Measurements from ENCODE around the gene MISP3. TPM values are rescaled to one million over a fixed set of nuclear protein-coding genes. Genes with fewer than 3 reads are reported as not detected.

The MISP3 gene
- total and polyA plus RNA-seq, 2 of the 8 experiments (the other 6 are each of a cell fraction or from before 2014, with no cell fraction given), result 0.74 to 1.4 TPM

DNA sequence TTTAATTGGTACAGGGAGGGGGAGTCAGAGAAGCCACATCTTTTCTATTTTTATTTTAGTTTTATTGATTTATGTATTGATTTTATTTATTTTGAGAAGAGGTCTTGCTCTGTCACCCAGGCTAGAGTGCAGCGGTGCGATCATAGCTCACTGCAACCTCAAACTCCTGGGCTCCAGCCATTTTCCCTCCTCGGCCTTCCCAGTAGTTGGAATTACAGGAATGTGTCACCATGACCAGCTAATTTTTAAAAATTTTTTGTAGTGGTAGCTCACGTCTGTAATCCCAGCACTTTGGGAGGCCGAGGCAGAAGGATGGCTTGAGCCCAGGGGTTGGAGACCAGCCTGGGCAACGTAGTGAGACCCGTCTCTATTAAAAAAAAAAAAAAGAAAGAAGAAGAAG is 36.9 kb upstream of the MISP3 start:
- H4K20me1 ChIP-seq (replicated peaks in 1 of 2; ENCODE audit: control insufficient read depth in 1 of 2, insufficient read depth in 2 of 2, low read length in 2 of 2), result no peaks in the 10 kb centered on the region
- no peak overlapping the region for H3K23ac ChIP-seq (ENCODE audit: insufficient read length)
- H3K14ac ChIP-seq (ENCODE audit: insufficient read length), result no peak overlapping the region
- no peak overlapping the region for H3K9ac ChIP-seq (replicated peaks in 1 of 4; ENCODE audit: extremely low read depth in 1 of 4, low read depth in 3 of 4, low read length in 3 of 4)
- FAIRE-seq (no peak), DNase-seq (ENCODE audit: low read depth in 1 of 2, low spot score in 2 of 2) (no peak)
- no peak overlapping the region for H4K91ac ChIP-seq (replicated peaks; ENCODE audit: insufficient read length, low read length)
- peaks cover 0 to 6% (median 6%) of the 10 kb centered on the region in 4 experiments; a peak in 4 of 7 replicates for H3K27me3 ChIP-seq (replicated peaks in 1 of 4; ENCODE audit: control insufficient read depth in 3 of 4, extremely low read depth in 1 of 4, insufficient read depth in 3 of 4, low read length in 3 of 4)
- peaks cover 0 to 6% (median 3%) of the 10 kb centered on the region in 4 experiments; a peak in 6 of 7 replicates for H3K4me1 ChIP-seq (replicated peaks in 1 of 4; ENCODE audit: control insufficient read depth in 3 of 4, insufficient read depth in 4 of 4, low read length in 3 of 4)
- H3K79me2 ChIP-seq (ENCODE audit: control insufficient read depth in 1 of 2, insufficient read depth in 2 of 2, low read length in 2 of 2), result no peaks in the 10 kb centered on the region
- no peaks in the 10 kb centered on the region for H3K79me1 ChIP-seq (ENCODE audit: low read depth, low read length)
- 87% methylated on average over 5 of the region's 7 CpGs; no CpG with 5 or more reads in 1 of the 2 experiments for WGBS, 2 experiments (ENCODE audit: extremely low coverage in 1 of 2, insufficient coverage in 1 of 2, insufficient read length in 1 of 2, insufficient replicate concordance in 2 of 2, low coverage in 1 of 2, low lambda C conversion rate in 2 of 2, missing lambda C conversion rate in 1 of 2)
- ChIA-PET POLR2A (ENCODE audit: partially characterized antibody) (interaction anchor here (1.0 to 1.1 kb wide), 2 partner anchors 14 to 100 kb away, joined by 3 to 5 read pairs; no protein-coding TSS in a partner anchor), CTCF (ENCODE audit: partially characterized antibody) (interaction anchor here (0.6 to 2.0 kb wide), 7 partner anchors 12 to 121 kb away, joined by 3 to 9 read pairs (median 3); no protein-coding TSS in a partner anchor)
- no peaks in the 10 kb centered on the region for H3K9me3 ChIP-seq (ENCODE audit: insufficient read depth in 2 of 2, low read depth in 1 of 2, low read length in 1 of 2)
- H3K36me3 ChIP-seq (ENCODE audit: control insufficient read depth in 2 of 4, insufficient read depth in 4 of 4, low read length in 3 of 4), result no peaks in the 10 kb centered on the region
- no peak overlapping the region for H3K4me3 ChIP-seq (ENCODE audit: extremely low read depth in 1 of 4, insufficient read depth in 2 of 4, low read depth in 3 of 4, low read length in 4 of 4)
- no peak overlapping the region for H2BK20ac ChIP-seq (ENCODE audit: low read length)
- H3K4me2 ChIP-seq (ENCODE audit: insufficient read depth in 1 of 2, low read depth in 2 of 2, low read length in 2 of 2), result no peak overlapping the region
- H2BK12ac ChIP-seq (ENCODE audit: low read depth, low read length), result no peak overlapping the region
- H3K56ac ChIP-seq (replicated peaks; ENCODE audit: insufficient read length, low read depth, low read length), result no peak overlapping the region
- H3K23me2 ChIP-seq (ENCODE audit: low read depth, low read length), result peaks cover 8% of the 10 kb centered on the region; the same call in 1 of the 2 replicates
- no peak overlapping the region for H4K8ac ChIP-seq (ENCODE audit: extremely low read depth, insufficient read depth, low read length)
- H2BK15ac ChIP-seq (ENCODE audit: low read length), result no peak overlapping the region
- no peak overlapping the region for H3K18ac ChIP-seq (ENCODE audit: extremely low read depth, low read length)
- H3K27ac ChIP-seq (ENCODE audit: low read depth, low read length), result no peak overlapping the region
- no peak overlapping the region for H2BK5ac ChIP-seq (ENCODE audit: low read depth, low read length)
- no peak overlapping the region for H2AFZ ChIP-seq (ENCODE audit: low read length)
- no peak overlapping the region for H3K4ac ChIP-seq (replicated peaks; ENCODE audit: insufficient read length, low read depth, low read length)
- no peak overlapping the region for H2AK5ac ChIP-seq (ENCODE audit: low read depth, low read length)
- H2BK120ac ChIP-seq (replicated peaks; ENCODE audit: low read depth, low read length), result no peak overlapping the region
- H4K5ac ChIP-seq (ENCODE audit: insufficient read length, low read depth, low read length), result no peak overlapping the region
- TF ChIP-seq CEBPB (IDR thresholded peaks at IDR 0.05; ENCODE audit: low read depth, low read length) (no peak), TAF1 (IDR thresholded peaks at IDR 0.05; ENCODE audit: low read depth, low read length) (no peak), GABPA (IDR thresholded peaks at IDR 0.05; ENCODE audit: borderline replicate concordance, insufficient read depth, low read length) (no peak), NANOG (IDR thresholded peaks at IDR 0.05; ENCODE audit: insufficient read depth, low read depth, low read length, poor library complexity, severe bottlenecking) (no peak), BACH1 (IDR thresholded peaks at IDR 0.05; ENCODE audit: low read length) (no peak), SIRT6 (IDR thresholded peaks at IDR 0.05; ENCODE audit: low read length) (no peak)
- TF ChIP-seq, protein P1, sequence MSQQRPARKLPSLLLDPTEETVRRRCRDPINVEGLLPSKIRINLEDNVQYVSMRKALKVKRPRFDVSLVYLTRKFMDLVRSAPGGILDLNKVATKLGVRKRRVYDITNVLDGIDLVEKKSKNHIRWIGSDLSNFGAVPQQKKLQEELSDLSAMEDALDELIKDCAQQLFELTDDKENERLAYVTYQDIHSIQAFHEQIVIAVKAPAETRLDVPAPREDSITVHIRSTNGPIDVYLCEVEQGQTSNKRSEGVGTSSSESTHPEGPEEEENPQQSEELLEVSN (IDR thresholded peaks at IDR 0.05), result no peak
